Endothelial cell (in vitro differentiated cells): ENCODE results near the gene SRSF7. TPM values are rescaled to one million over a fixed set of nuclear protein-coding genes. Genes with fewer than 3 reads are reported as not detected.
A peak's percentile ranks its signal among the peaks of the same experiment; 100 is the strongest.

ENCODE experiments used
- DNase-seq: peaks from one replicate; pipeline ENCODE4 v3.0.0; 2021; ENCODE audit warnings: low spot score
- H3K27ac Mint-ChIP-seq: one replicate; pipeline ENCODE4 v1.8.0; 2021; ENCODE audit warnings: mixed read lengths, inconsistent platforms; ENCODE audit not compliant: unreplicated experiment
- H3K27me3 Mint-ChIP-seq: one replicate; pipeline ENCODE4 v1.8.0; 2021; ENCODE audit warnings: mild to moderate bottlenecking, moderate library complexity, mixed read lengths, inconsistent platforms; ENCODE audit not compliant: unreplicated experiment
- H3K36me3 Mint-ChIP-seq: one replicate; pipeline ENCODE4 v1.8.0; 2021; ENCODE audit warnings: mild to moderate bottlenecking, low read depth, mixed read lengths, inconsistent platforms; ENCODE audit not compliant: unreplicated experiment
- H3K4me1 Mint-ChIP-seq: one replicate; pipeline ENCODE4 v1.8.0; 2021; ENCODE audit warnings: mild to moderate bottlenecking, mixed read lengths, inconsistent platforms; ENCODE audit not compliant: unreplicated experiment
- H3K4me3 Mint-ChIP-seq: one replicate; pipeline ENCODE4 v1.8.0; 2021; ENCODE audit warnings: mild to moderate bottlenecking, mixed read lengths, inconsistent platforms; ENCODE audit not compliant: unreplicated experiment
- H3K9me3 Mint-ChIP-seq: one replicate; pipeline ENCODE4 v1.8.0; 2021; ENCODE audit warnings: mixed read lengths, inconsistent platforms; ENCODE audit not compliant: unreplicated experiment
- CTCF ChIP-seq: fragments of 200-600 bp; sonication (generic); IDR thresholded peaks from one replicate; pipeline ENCODE4 v1.5.0; 2021; ENCODE audit warnings: antibody characterized with exemption; ENCODE audit not compliant: unreplicated experiment
- total RNA-seq: library from RNA; stranded (reverse); fragmentation: NEBNext Ultra II Directional; extraction: Animal tissue kit (Norgen Biotek cat#: 25700); gene quantifications from one replicate; pipeline ENCODE4 v1.2.1, GENCODE V29; 2021; ENCODE audit not compliant: unreplicated experiment

Gene SRSF7
- total RNA-seq, 1 donor from 2014 or later = 137 TPM

DNA sequence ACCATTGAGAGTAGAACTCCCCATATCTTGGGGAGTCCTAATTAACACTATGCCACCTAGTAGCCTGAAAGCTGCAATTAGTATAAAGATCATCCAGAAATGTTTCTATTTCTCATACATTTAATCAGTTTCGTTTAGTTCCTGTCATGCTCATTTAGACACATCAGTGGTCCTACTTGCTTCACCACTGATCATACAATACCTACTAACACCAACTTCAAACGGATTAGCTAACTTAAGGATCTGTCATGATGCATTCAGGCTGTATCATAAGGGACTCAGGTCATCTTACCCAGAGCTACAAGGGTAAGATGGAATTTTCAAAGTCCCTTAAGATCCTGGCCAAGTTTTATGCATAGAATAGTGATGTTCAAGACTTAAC, 6.8 kb downstream of the SRSF7 start:
- Mint-ChIP-seq H3K4me1 (peaks cover 10% of the 10 kb centered on the region), H3K9me3 (no peaks in the 10 kb centered on the region), H3K4me3 (no peak overlapping the region), H3K27ac (peak overlapping the region; percentile 22), H3K36me3 (peaks cover 28% of the 10 kb centered on the region), H3K27me3 (peaks cover 1% of the 10 kb centered on the region)
- DNase-seq = no peak
- TF ChIP-seq CTCF = no peak

GRCh38 chr2:38743672-38744398, 7.3 kb downstream of the SRSF7 start:
- Mint-ChIP-seq H3K4me3 (no peak overlapping the region), H3K27me3 (peaks cover 1% of the 10 kb centered on the region), H3K4me1 (peaks cover 9% of the 10 kb centered on the region), H3K9me3 (no peaks in the 10 kb centered on the region), H3K27ac (no peak overlapping the region), H3K36me3 (peaks cover 33% of the 10 kb centered on the region)
- DNase-seq = no peak
- no peak for TF ChIP-seq CTCF

DNA sequence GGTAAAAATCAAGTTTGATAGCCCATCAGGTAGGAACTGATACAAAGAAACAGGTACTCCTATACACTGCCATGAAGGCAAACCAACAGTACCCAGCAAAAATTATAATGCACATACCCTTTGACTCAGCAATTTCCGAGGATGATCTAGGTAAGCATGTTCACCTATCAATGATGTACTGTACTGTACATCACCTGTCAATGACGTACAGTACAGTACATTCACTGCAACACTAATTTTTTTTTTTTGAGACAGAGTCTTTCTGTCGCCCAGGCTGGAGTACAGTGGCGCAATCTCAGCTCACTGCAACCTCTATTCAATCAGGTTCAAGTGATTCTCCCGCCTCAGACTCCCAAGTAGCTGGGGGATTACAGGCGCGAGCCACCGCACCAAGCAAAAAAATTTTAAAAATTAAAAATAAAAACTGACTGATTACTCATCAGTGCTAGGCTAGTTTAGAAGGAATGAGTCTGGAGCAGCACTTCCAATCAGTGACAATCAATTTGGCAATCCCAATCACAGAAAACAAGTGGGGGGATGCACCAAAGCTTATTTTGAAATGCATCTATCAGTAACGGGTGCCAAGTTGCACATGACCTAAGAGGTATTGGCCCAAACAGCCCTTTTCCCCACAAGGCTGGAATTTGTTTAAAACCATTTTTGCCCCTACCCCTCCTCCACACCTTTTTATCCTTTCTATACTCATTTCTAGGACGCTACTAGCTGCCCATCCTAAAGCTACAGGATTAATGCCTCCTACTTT, 8.2 kb downstream of the SRSF7 start:
- Mint-ChIP-seq H3K27ac (no peak overlapping the region), H3K4me1 (peaks cover 10% of the 10 kb centered on the region), H3K27me3 (no peaks in the 10 kb centered on the region), H3K36me3 (peaks cover 26% of the 10 kb centered on the region), H3K9me3 (no peaks in the 10 kb centered on the region), H3K4me3 (no peak overlapping the region)
- no peak for TF ChIP-seq CTCF
- DNase-seq = no peak

DNA sequence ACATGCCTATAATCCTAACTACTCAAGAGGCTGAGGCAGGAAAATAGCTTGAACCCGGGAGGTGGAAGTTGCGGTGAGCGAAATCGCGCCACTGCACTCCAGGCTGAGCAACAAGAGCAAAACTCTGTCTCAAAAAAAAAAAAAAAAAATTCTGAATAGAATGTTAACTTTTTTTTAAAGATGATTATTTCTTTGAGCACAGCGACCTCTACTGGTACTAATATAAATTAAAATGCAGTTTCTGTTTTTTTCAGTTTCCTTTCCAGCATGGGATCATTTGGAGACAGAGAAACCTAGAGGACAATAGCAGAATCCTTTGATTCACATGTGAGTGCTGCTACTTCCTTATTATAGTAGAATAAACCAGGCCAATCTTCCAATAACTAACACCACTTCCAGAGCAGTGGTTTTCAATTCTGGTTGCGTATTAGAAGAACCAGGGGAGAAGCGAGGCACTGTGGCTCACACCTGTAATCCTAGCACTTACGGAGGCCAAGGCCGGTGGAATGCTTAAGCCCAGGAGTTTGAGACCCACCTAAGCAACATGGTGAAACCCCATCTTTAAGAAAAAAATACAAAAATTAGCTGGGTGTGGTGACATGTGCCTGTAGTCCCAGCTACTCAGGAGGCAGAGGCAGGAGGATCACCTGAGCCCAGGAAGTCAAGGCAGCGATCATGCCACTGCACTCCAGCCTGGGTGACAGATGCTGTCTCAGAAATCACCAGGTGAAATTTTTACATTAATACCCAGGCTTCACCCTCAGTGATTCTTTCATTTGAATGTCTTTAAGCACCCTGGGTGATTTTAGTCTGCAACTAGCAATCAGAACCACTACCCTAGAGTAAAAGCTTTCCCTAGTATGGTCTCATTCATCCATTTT, 10.1 kb downstream of the SRSF7 start:
- no peak overlapping the region for H3K27ac Mint-ChIP-seq
- peak; percentile 94 for TF ChIP-seq CTCF
- no peaks in the 10 kb centered on the region for H3K9me3 Mint-ChIP-seq
- no peak overlapping the region for H3K4me3 Mint-ChIP-seq
- H3K36me3 Mint-ChIP-seq = peaks cover 9% of the 10 kb centered on the region
- no peaks in the 10 kb centered on the region for H3K27me3 Mint-ChIP-seq
- H3K4me1 Mint-ChIP-seq = peaks cover 16% of the 10 kb centered on the region
- no peak for DNase-seq
